ENCODE data around the gene DVL1. TPM values are rescaled to one million over a fixed set of nuclear protein-coding genes. Genes with fewer than 3 reads are reported as not detected.

Gene DVL1
- total and polyA plus RNA-seq, 8 donors: 41.3 to 229 (median 72.2) TPM

DNA sequence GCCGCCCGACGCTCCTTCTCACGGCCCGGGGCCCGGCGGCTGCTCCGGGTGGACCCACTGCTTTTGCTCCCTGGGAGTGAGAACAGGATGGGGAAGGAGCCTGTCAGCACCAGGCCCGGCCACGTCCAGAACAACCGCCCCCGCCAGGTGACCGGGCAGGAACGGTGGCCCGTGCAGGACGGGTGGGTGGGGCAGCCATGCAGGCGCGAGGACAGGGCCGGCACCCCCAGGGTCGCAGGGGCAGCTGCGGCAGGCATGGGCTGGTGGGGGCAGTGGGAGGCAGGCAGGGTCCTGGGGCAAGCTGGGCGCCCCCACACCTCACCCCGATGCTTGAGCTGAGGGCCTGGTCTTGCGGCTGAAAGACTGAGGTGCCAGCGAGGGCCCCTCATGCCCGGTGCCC is 12.8 kb downstream of the DVL1 start:
- Histone ChIP-seq H3K4me3 (no peak overlapping the region), H3K27ac (no peak overlapping the region), H3K4me1 (peaks cover 6 to 34% (median 30%) of the 10 kb centered on the region in 4 donors), H3K36me3 (peaks cover 27 to 68% (median 64%) of the 10 kb centered on the region in 4 donors), H3K9me3 (no peaks in the 10 kb centered on the region), H3K27me3 (no peaks in the 10 kb centered on the region)
- WGBS, 5 donors: 89 to 92% (median 90%) methylated on average over 20 to 26 of the region's 26 CpGs
- intact Hi-C loops (cut with DNase I; ENCODE audit: low total_unique reads): no loop called here
- TF ChIP-seq EP300 (IDR thresholded peaks at IDR 0.05) (no peak), POLR2A (IDR thresholded peaks at IDR 0.05) (no peak)
- TF ChIP-seq, protein P1, sequence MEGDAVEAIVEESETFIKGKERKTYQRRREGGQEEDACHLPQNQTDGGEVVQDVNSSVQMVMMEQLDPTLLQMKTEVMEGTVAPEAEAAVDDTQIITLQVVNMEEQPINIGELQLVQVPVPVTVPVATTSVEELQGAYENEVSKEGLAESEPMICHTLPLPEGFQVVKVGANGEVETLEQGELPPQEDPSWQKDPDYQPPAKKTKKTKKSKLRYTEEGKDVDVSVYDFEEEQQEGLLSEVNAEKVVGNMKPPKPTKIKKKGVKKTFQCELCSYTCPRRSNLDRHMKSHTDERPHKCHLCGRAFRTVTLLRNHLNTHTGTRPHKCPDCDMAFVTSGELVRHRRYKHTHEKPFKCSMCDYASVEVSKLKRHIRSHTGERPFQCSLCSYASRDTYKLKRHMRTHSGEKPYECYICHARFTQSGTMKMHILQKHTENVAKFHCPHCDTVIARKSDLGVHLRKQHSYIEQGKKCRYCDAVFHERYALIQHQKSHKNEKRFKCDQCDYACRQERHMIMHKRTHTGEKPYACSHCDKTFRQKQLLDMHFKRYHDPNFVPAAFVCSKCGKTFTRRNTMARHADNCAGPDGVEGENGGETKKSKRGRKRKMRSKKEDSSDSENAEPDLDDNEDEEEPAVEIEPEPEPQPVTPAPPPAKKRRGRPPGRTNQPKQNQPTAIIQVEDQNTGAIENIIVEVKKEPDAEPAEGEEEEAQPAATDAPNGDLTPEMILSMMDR (IDR thresholded peaks at IDR 0.05): no peak
- DNase-seq: no peak

- TF ChIP-seq POLR2AphosphoS5 (IDR thresholded peaks at IDR 0.05) (no peak), POLR2A (IDR thresholded peaks at IDR 0.05) (no peak), EP300 (IDR thresholded peaks at IDR 0.05) (no peak)
- TF ChIP-seq, protein P1 (IDR thresholded peaks at IDR 0.05): no peak
- Histone ChIP-seq H3K4me3 (no peak overlapping the region), H3K27ac (no peak overlapping the region), H3K36me3 (peaks cover 22 to 62% (median 57%) of the 10 kb centered on the region in 4 donors), H3K27me3 (no peaks in the 10 kb centered on the region), H3K9me3 (no peaks in the 10 kb centered on the region), H3K4me1 (peaks cover 7 to 41% (median 37%) of the 10 kb centered on the region in 4 donors)
- DNase-seq: no peak
- 80 to 96% (median 88%) methylated on average over 2 to 21 of the region's 21 CpGs for WGBS, 5 donors
- intact Hi-C loops (cut with DNase I; ENCODE audit: low total_unique reads): no loop called here
Observed at GRCh38 chr1:1335792-1336248, 13.4 kb downstream of the DVL1 start.

- H3K27ac ChIP-seq: no peak overlapping the region
- intact Hi-C loops (cut with DNase I; ENCODE audit: low total_unique reads): no loop called here
- H3K4me3 ChIP-seq: no peak overlapping the region
- TF ChIP-seq EP300 (IDR thresholded peaks at IDR 0.05) (no peak), POLR2AphosphoS5 (IDR thresholded peaks at IDR 0.05) (no peak), POLR2A (IDR thresholded peaks at IDR 0.05) (no peak)
- TF ChIP-seq, protein P1 (IDR thresholded peaks at IDR 0.05): no peak
- H3K36me3 ChIP-seq: peaks cover 21 to 56% (median 52%) of the 10 kb centered on the region in 4 donors
- WGBS, 5 donors: 73 to 87% (median 78%) methylated on average over 9 to 16 of the region's 16 CpGs
- no peaks in the 10 kb centered on the region for H3K9me3 ChIP-seq
- H3K27me3 ChIP-seq: no peaks in the 10 kb centered on the region
- no peak for DNase-seq
- H3K4me1 ChIP-seq: peaks cover 11 to 46% (median 42%) of the 10 kb centered on the region in 4 donors
Observed at GRCh38 chr1:1335283-1335682, 13.9 kb downstream of the DVL1 start.

DNA sequence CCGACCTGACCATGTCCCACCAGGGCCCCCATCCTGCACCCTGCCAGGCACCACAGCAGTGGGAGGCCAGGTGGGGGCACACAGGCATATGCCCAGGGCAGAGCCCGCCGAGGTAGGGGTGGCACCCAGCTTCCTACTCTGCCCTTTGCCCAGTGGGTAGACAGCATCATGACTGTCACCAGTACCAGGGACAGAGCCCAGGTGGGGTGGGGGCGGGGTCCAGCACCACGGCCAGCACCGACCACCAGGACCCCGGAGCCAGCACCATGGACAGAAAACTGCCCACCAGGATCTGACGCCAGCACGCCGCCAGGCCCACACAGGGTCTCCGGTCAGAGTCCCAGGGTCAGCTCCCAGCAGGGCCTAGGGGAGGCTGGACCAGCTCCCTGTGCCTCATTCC is 14.4 kb downstream of the DVL1 start:
- no peak overlapping the region for H3K4me3 ChIP-seq
- TF ChIP-seq POLR2A (IDR thresholded peaks at IDR 0.05): no peak
- no peak for TF ChIP-seq EP300 (IDR thresholded peaks at IDR 0.05)
- TF ChIP-seq, protein P1 (IDR thresholded peaks at IDR 0.05): no peak
- TF ChIP-seq POLR2AphosphoS5 (IDR thresholded peaks at IDR 0.05): no peak
- peaks cover 11 to 46% (median 43%) of the 10 kb centered on the region in 4 donors for H3K4me1 ChIP-seq
- H3K9me3 ChIP-seq: no peaks in the 10 kb centered on the region
- no peak overlapping the region for H3K27ac ChIP-seq
- DNase-seq: no peak
- intact Hi-C loops (cut with DNase I; ENCODE audit: low total_unique reads): no loop called here
- H3K27me3 ChIP-seq: no peaks in the 10 kb centered on the region
- H3K36me3 ChIP-seq: peaks cover 17 to 52% (median 47%) of the 10 kb centered on the region in 4 donors
- 63 to 83% (median 72%) methylated on average over 1 to 11 of the region's 11 CpGs for WGBS, 5 donors
